Measurements from ENCODE around the gene FRYL. TPM values are rescaled to one million over a fixed set of nuclear protein-coding genes. Genes with fewer than 3 reads are reported as not detected.

FRYL gene
- total and polyA plus RNA-seq, 2 of the 13 experiments (the other 11 are each of a cell fraction or from before 2014, with no cell fraction given), result 9.7 to 19.6 TPM

GRCh38 chr4:48553720-48554119 lies 226.4 kb downstream of the FRYL start:
- H3K4me2 ChIP-seq (ENCODE audit: low read depth, low read length), result no peak overlapping the region
- intact Hi-C loops (cut with micrococcal nuclease; ENCODE audit: unreplicated experiment), result no loop called here
- DNase-seq (ENCODE audit: low spot score) (no peak), FAIRE-seq (no peak), ATAC-seq (no peak)
- H3K79me2 ChIP-seq (ENCODE audit: insufficient read depth, low read length), result no peaks in the 10 kb centered on the region
- H3K27ac ChIP-seq (ENCODE audit: extremely low read length, insufficient read depth, low read length), result no peak overlapping the region
- no peaks in the 10 kb centered on the region for H4K20me1 ChIP-seq (ENCODE audit: insufficient read depth, low read length)
- H3K9ac ChIP-seq (ENCODE audit: insufficient read depth, low read depth, low read length), result no peak overlapping the region
- no peaks in the 10 kb centered on the region for H3K27me3 ChIP-seq (ENCODE audit: control insufficient read depth in 1 of 2, insufficient read depth in 2 of 2, low read length in 2 of 2)
- TF ChIP-seq ZNF335 (CRISPR knock-in tag; IDR thresholded peaks at IDR 0.05), result no peak
- TF ChIP-seq ZNF629 (CRISPR knock-in tag; conservative IDR thresholded peaks at IDR 0.05), result peak; percentile 57
- no TSS peak for BruUV-seq (replicated peaks)
- no peaks in the 10 kb centered on the region for H3K9me3 ChIP-seq (ENCODE audit: low read length)
- H3K4me3 ChIP-seq (replicated peaks in 1 of 3; ENCODE audit: insufficient read depth in 1 of 3, low read depth in 2 of 3, low read length in 3 of 3), result no peak overlapping the region
- H3K36me3 ChIP-seq (replicated peaks in 1 of 2; ENCODE audit: control insufficient read depth in 1 of 2, insufficient read depth in 2 of 2, low read length in 2 of 2), result peaks cover 8 to 32% of the 10 kb centered on the region in 2 experiments; a peak in 4 of 5 replicates
- in situ Hi-C loops (cut with HindIII; ENCODE audit: extremely low pct_ligation_motif_present, low pct_unique_long_range_greater_than_20kb), result no loop called here
- WGBS (ENCODE audit: low lambda C conversion rate), result 95% methylated on average over 1 of the region's 1 CpG
- H3K4me1 ChIP-seq (ENCODE audit: insufficient read depth, low read length), result no peaks in the 10 kb centered on the region
- no peak overlapping the region for H2AFZ ChIP-seq (ENCODE audit: low read length)
- ChIA-PET POLR2A (no interaction called here), CTCF (ENCODE audit: low intra/inter-chr PET ratio, low total read pairs) (no interaction called here)

- Histone ChIP-seq H3K27me3 (ENCODE audit: control insufficient read depth in 1 of 2, insufficient read depth in 2 of 2, low read length in 2 of 2) (no peaks in the 10 kb centered on the region), H4K20me1 (ENCODE audit: insufficient read depth, low read length) (no peaks in the 10 kb centered on the region), H3K4me1 (ENCODE audit: insufficient read depth, low read length) (no peaks in the 10 kb centered on the region), H3K27ac (ENCODE audit: extremely low read length, insufficient read depth, low read length) (no peak overlapping the region), H3K9me3 (ENCODE audit: low read length) (no peaks in the 10 kb centered on the region), H3K4me3 (replicated peaks in 1 of 3; ENCODE audit: insufficient read depth in 1 of 3, low read depth in 2 of 3, low read length in 3 of 3) (no peak overlapping the region), H3K4me2 (ENCODE audit: low read depth, low read length) (no peak overlapping the region), H3K9ac (ENCODE audit: insufficient read depth, low read depth, low read length) (no peak overlapping the region), H3K79me2 (ENCODE audit: insufficient read depth, low read length) (no peaks in the 10 kb centered on the region), H2AFZ (ENCODE audit: low read length) (no peak overlapping the region), H3K36me3 (replicated peaks in 1 of 2; ENCODE audit: control insufficient read depth in 1 of 2, insufficient read depth in 2 of 2, low read length in 2 of 2) (peaks cover 9 to 42% of the 10 kb centered on the region in 2 experiments; a peak in 4 of 5 replicates)
- TF ChIP-seq KDM3A (CRISPR knock-in tag; IDR thresholded peaks at IDR 0.05; ENCODE audit: low read depth) (no peak), ZNF282 (IDR thresholded peaks at IDR 0.05; ENCODE audit: partially characterized antibody) (no peak), RAD21 (CRISPR knock-in tag; IDR thresholded peaks at IDR 0.05) (peak; percentile 33; the same call in 1 of the 2 replicates), SMC3 (IDR thresholded peaks at IDR 0.05; ENCODE audit: low read length) (peak; percentile 68), STAG1 (CRISPR knock-in tag; IDR thresholded peaks at IDR 0.05) (peak; percentile 81), CTCF (CRISPR knock-in tag; IDR thresholded peaks at IDR 0.05) (peak; percentile 75)
- peak; percentile 37 for FAIRE-seq
- no peak for ATAC-seq
- in situ Hi-C loops (cut with HindIII; ENCODE audit: extremely low pct_ligation_motif_present, low pct_unique_long_range_greater_than_20kb), result loop anchor here (5.0 to 10.0 kb wide), 3 partner anchors 102 to 412 kb away; partner anchors contain the start of gene TXK
- WGBS (ENCODE audit: low lambda C conversion rate), result 61% methylated on average over 2 of the region's 2 CpGs
- POLR2A ChIA-PET, result no interaction called here
- CTCF ChIA-PET (ENCODE audit: low intra/inter-chr PET ratio, low total read pairs), result interaction anchor here (1.2 to 2.4 kb wide), 3 partner anchors 101 to 418 kb away, joined by 5 to 23 read pairs (median 10); no protein-coding TSS in a partner anchor
- intact Hi-C loops (cut with micrococcal nuclease; ENCODE audit: unreplicated experiment), result loop anchor here (1.0 to 2.0 kb wide), 3 partner anchors 100 to 419 kb away; no protein-coding TSS in a partner anchor
- BruUV-seq (replicated peaks), result no TSS peak
- peak; percentile 34 for DNase-seq (ENCODE audit: low spot score)
Measured at GRCh38 chr4:48546336-48546735, 233.7 kb downstream of the FRYL start.

Measured in HepG2 (cell line).